HG03575 (cell line): Measurements from ENCODE around the gene CLEC7A.
A peak's percentile ranks its signal among the peaks of the same experiment; 100 is the strongest.

ENCODE experiments used
- ATAC-seq: cut with Tn5 transposase; IDR thresholded peaks from one replicate; pipeline ENCODE4 v1.9.1; 2021; ENCODE audit not compliant: unreplicated experiment, insufficient number of reproducible peaks, low FRiP score; ENCODE audit errors: extremely low read depth

CLEC7A gene

GRCh38 chr12:10130042-10130441, at the start of gene CLEC7A:
Gene CLEC7A, minus strand, starts transcription at chr12:10130199. Its CDS starts 117 bp downstream, at chr12:10130082.
- ATAC-seq = peak; percentile 75

- no peak for ATAC-seq
These were observed 49.8 kb upstream of the CLEC7A start for GRCh38 chr12:10179776-10180181.

- no peak for ATAC-seq
These were observed 48.8 kb upstream of the CLEC7A start, which contains the start of gene TMEM52B for GRCh38 chr12:10178821-10179220. Gene TMEM52B, plus strand, starts transcription at chr12:10179032. Its CDS starts 543 bp downstream, at chr12:10179575.

GRCh38 chr12:10175846-10176636, 46.0 kb upstream of the CLEC7A start:
- ATAC-seq = no peak

GRCh38 chr12:10174986-10175614, 45.1 kb upstream of the CLEC7A start:
- ATAC-seq = no peak

- ATAC-seq = no peak
These were observed 42.2 kb upstream of the CLEC7A start, which contains the start of gene OLR1 for GRCh38 chr12:10171973-10172728. Gene OLR1, minus strand, starts transcription at chr12:10172132. Its CDS starts 55 bp downstream, at chr12:10172077.

GRCh38 chr12:10170216-10170615, 40.2 kb upstream of the CLEC7A start:
- no peak for ATAC-seq

- no peak for ATAC-seq
These were observed 39.1 kb upstream of the CLEC7A start for GRCh38 chr12:10169104-10169503.

- no peak for ATAC-seq
These were observed 37.6 kb upstream of the CLEC7A start for GRCh38 chr12:10167599-10167998.

GRCh38 chr12:10165421-10165820, 35.4 kb upstream of the CLEC7A start:
- no peak for ATAC-seq

GRCh38 chr12:10163084-10163483, 33.1 kb upstream of the CLEC7A start:
- ATAC-seq = no peak

- no peak for ATAC-seq
These were observed 30.8 kb upstream of the CLEC7A start for GRCh38 chr12:10160617-10161385.

- ATAC-seq = no peak
These were observed 29.3 kb upstream of the CLEC7A start for GRCh38 chr12:10159280-10159679.

- ATAC-seq = no peak
These were observed 28.4 kb upstream of the CLEC7A start for GRCh38 chr12:10158406-10158805.

- no peak for ATAC-seq
These were observed 26.0 kb upstream of the CLEC7A start for GRCh38 chr12:10155966-10156365.

- no peak for ATAC-seq
These were observed 24.1 kb upstream of the CLEC7A start for GRCh38 chr12:10154145-10154496.

- ATAC-seq = no peak
These were observed 23.5 kb upstream of the CLEC7A start for GRCh38 chr12:10153271-10154144.

GRCh38 chr12:10151621-10152020, 21.6 kb upstream of the CLEC7A start:
- ATAC-seq = no peak
